Fibroblast of villous mesenchyme (primary cell): ENCODE results near the gene ANKRD28. TPM values are rescaled to one million over a fixed set of nuclear protein-coding genes. Genes with fewer than 3 reads are reported as not detected.

Experiments used
- DNase-seq: peaks from one replicate; pipeline ENCODE4 v3.0.0-alpha.2; 2010; ENCODE audit warnings: low read depth
- H3K4me3 ChIP-seq: 2 replicates; pipeline ENCODE4 v1.5.1; 2011; ENCODE audit warnings: low read depth, mild to moderate bottlenecking, low read length
- total RNA-seq: library from RNA; depleted of rRNA; stranded (reverse); fragments of >200 nt; gene quantifications from 2 replicates; pipeline ENCODE4 v1.2.3, GENCODE V29; 2012
- TF ChIP-seq, protein P1 (sequence below): IDR thresholded peaks from 2 replicates; pipeline ENCODE4 v1.5.1; 2012; ENCODE audit warnings: low read depth, mild to moderate bottlenecking, low read length; ENCODE audit not compliant: insufficient read depth

ANKRD28 gene
- total RNA-seq, 1 donor = 372 TPM

DNA sequence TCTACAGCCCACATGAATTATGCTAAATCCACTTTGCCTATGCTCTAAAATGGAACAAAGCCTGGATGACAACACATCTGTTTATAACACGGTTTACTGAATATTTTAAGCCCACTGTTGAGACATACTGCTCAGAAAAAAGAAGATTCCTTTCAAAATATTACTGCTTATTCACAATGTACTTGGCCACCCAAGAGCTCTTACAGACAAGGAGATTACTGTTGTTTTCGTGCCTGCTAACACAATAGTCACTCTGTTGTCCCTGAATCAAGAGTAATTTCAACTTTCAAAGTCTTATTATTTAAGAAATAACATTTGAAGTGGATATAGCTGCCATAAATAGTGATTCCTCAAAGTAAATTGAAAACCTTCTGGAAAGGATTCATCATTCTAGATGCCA, 70.9 kb downstream of the ANKRD28 start:
- H3K4me3 ChIP-seq = no peak overlapping the region
- TF ChIP-seq, protein P1, sequence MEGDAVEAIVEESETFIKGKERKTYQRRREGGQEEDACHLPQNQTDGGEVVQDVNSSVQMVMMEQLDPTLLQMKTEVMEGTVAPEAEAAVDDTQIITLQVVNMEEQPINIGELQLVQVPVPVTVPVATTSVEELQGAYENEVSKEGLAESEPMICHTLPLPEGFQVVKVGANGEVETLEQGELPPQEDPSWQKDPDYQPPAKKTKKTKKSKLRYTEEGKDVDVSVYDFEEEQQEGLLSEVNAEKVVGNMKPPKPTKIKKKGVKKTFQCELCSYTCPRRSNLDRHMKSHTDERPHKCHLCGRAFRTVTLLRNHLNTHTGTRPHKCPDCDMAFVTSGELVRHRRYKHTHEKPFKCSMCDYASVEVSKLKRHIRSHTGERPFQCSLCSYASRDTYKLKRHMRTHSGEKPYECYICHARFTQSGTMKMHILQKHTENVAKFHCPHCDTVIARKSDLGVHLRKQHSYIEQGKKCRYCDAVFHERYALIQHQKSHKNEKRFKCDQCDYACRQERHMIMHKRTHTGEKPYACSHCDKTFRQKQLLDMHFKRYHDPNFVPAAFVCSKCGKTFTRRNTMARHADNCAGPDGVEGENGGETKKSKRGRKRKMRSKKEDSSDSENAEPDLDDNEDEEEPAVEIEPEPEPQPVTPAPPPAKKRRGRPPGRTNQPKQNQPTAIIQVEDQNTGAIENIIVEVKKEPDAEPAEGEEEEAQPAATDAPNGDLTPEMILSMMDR = no peak
- no peak for DNase-seq

DNA sequence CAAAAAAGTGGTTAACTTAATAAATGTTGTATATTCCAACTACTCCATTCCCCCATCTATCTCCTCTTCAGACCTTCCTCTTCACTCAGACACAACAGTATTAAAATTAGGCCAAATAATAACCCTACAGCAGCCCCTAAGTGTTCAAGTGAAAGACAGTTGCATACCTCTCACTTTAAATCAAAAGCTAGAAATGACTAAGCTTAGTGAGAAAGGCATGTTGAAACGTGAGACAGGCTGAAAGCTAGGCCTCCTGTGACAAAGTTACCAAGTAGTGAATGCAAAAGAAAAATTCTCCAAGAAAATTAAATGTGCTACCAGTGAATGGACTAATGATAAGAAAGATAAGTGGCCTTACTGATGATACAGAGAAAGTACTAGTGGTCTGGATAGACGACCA, 71.7 kb downstream of the ANKRD28 start:
- no peak for DNase-seq
- TF ChIP-seq, protein P1 = no peak
- H3K4me3 ChIP-seq = no peak overlapping the region

DNA sequence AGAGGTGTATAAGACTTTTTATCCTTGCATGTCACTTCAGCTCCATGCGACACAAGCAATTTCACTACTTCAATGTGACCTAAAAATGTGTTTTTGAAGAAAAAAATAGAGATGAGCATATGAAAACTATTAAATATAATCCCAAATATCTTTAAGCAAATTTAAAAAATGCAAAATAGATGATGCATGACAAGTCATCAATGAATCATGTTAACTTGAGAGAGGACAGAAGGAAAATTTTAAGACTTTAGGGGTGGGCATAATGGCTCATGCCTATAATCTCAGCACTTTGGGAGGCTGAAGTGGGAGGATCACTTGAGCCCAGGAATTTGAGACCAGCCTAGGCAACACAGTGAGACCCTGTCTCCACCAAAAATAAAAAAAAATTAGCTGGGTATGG, 73.3 kb downstream of the ANKRD28 start:
- TF ChIP-seq, protein P1 = no peak
- no peak for DNase-seq
- no peak overlapping the region for H3K4me3 ChIP-seq

DNA sequence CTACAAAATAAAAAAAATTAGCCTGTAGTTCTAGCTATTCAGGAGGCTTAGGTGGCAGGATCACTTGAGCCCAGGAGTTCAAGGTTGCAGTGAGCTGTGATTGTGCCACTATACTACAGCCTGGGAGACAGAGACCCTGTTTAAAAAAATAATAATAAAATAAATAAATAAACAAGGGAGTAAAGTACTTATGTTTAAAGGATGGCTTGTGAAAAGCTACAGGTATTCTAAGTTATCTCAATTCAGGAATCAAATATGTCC, 74.2 kb downstream of the ANKRD28 start:
- TF ChIP-seq, protein P1 = no peak
- no peak overlapping the region for H3K4me3 ChIP-seq
- DNase-seq = no peak

DNA sequence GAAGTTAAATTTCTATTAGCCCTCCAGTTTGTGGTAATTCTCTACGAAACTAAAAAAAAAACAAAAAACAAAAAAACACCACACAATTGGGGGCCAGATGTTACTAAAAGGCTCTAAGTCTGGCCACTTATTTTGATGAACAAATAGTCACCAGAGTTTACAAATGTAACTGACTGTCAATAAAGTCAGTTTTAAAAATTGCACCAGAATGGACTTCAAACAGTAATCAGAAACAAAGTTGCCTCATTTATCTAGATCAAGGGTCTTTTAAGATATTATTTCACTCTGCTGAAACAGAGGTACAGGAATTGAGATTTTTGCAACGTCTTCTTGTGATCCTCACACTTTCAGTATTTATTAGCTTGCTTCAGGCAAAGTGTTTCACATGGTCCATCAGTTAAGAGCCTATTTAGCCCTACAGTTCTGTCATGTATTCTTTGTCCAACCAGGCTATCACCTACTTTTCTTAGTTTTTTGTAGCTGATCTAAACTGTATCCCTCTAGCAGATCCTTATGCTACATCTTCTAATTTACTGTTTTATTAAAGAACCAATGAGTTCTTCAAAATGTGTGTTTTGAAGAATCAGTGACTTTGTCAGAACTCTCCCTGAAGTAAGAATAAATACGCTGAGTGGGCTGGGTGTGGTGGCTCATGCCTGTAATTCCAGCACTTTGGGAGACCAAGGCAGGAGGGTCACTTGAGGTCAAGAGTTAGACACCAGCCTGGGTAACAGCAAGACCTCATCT, 74.7 kb downstream of the ANKRD28 start:
- TF ChIP-seq, protein P1 = no peak
- DNase-seq = no peak
- no peak overlapping the region for H3K4me3 ChIP-seq

DNA sequence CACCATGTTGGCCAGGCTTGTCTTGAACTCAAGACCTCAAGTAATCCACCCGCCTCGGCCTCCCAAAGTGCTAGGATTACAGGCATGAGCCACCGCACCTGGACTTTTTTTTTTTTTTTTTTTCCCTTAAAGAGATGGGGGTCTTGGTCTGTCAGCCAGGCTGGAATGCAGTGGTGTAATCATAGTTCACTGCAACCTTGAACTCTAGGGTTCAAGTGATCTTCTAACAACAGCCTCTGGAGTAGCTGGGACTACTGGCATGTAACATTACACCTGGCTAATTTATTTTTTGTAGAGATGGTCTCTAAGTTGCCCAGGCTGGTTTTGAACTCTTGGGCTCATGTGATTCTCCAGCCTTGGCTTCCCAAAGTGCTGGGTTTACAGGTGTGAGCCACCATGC, 81.6 kb downstream of the ANKRD28 start:
- TF ChIP-seq, protein P1 = no peak
- no peak overlapping the region for H3K4me3 ChIP-seq
- DNase-seq = no peak

DNA sequence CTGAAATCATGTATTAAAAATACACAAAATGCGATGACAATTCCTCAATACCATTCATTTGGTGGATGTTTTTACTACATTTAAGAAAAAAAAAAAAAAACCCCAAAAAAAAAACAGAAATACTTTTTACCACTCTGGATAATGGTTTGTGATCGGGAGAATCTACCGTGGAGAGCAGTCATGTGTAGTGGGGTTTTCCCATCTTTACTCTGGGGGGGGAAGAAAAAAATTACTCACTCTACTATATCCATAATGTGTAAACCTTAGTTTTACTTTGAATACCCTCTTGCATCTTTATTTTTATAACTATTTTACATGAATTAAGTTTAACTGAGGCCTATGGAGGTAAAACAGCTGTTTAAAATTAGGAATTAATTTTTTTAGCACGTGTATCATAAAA, 83.3 kb downstream of the ANKRD28 start:
- TF ChIP-seq, protein P1 = no peak
- DNase-seq = no peak
- no peak overlapping the region for H3K4me3 ChIP-seq
